CD4-positive, alpha-beta T cell treated with Interleukin-1 beta for 1 hour (primary cell): Measurements from ENCODE around the gene SLC16A13.
A peak's percentile ranks its signal among the peaks of the same experiment; 100 is the strongest.
"Not testable (repeated sequence)": the region's sequence is repeated elsewhere in the genome, so short reads cannot be mapped to it uniquely, and the experiment has no call there.

Experiments
- DNase-seq, 2 donors: peaks; one replicate each; pipeline ENCODE4 v3.0.0-alpha.2; 2020 to 2022

The SLC16A13 gene, protein sequence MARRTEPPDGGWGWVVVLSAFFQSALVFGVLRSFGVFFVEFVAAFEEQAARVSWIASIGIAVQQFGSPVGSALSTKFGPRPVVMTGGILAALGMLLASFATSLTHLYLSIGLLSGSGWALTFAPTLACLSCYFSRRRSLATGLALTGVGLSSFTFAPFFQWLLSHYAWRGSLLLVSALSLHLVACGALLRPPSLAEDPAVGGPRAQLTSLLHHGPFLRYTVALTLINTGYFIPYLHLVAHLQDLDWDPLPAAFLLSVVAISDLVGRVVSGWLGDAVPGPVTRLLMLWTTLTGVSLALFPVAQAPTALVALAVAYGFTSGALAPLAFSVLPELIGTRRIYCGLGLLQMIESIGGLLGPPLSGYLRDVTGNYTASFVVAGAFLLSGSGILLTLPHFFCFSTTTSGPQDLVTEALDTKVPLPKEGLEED

DNA sequence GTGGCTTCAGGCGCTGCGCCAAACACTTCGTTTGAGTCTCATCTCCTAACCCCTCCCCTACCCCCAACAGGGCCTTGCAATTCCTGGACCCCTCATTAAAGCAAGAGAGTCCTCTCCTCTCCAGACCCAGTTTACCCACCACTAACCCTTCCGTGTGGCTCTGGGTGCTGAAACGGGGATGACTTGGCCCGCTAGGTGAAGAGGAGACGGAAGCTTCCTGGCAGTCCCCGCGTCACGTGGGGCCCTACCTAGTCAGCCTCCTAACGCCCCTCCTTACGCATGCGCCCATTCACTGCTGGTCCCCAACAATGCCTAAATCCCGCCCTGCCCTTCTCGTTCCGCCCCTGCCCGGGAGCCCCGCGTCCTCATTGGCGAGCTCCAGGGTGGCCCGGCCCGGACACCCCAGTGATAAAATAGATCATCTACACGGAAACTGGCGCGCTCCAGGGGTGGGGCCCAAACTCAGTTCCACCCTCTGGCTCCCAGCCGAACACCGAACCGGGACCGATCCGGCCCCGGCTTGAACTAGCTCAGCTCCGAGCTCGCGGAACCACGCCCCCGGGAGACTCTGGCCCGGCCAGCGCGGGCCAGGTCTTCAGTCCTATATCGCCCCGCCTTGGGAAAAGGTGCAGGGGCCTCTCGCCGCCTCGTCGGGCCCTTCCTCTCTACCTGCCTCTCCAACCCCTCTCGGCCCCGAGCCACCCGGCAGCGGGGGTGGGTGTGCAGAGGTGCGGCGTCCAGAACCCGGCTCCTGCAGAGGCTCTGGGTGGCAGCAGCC, at the start of gene SLC16A13:
Gene SLC16A13 (plus strand): TSS at position 425 of the 778 bp plus-strand sequence. CDS start 368 bp downstream, outside the sequence.
- peak; percentile 99 for DNase-seq

DNA sequence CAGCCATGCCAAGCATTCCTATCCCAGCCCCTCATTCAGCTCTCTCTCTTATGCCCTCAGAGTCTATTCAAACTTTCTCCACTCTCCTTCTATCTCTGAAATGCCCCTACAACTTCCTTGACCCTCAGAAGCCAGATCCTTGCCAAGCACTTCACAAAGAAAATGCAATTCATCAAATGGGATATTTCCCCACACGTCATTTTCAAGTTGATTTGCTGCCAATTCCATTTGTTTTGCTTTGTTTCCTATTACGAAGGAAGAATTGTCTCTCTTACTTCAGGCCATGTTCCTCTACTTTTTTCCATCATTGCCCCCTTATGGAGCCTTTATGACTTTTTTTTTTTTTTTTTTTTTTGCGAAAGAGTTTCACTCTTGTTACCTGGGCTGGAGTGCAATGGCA, 49.1 kb upstream of the SLC16A13 start:
- no peak for DNase-seq

DNA sequence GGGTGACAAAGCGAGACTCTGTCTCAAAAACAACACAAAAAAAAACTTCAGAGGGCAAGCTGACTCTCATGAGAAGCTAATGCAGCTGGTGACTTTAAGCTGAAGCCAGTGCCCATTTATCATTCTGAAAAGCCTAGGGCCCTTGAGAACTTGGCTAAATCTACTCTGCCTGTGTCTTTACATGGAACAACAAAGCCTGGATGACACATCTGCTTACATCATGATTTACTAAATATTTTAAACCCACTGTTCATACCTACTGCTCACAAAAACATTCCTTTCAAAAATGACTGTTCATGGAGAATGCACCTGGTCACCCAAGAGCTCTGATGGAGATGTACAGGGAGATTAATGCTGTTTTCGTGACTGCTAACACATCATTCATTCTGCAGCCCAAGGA, 46.0 kb upstream of the SLC16A13 start:
- no peak for DNase-seq

DNA sequence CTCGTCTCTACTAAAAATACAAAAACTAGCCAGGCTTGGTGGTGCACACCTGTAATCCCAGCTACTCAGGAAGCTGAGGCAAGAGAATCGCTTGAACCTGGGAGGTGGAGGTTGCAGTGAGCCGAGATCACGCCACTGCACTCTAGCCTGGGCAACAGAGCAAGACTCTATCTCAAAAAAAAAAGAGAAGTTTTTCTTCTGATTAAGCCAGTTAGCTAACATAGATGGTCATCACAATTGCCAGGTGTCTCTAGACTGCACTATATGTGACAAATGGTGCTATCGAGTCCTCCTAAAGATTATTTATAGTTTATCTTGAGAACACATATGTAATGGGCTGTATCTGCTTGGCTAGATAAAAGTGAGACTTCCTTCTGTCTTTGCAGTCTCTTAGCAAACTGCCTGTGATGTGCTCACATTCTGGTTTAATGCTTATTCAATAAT, 42.2 kb upstream of the SLC16A13 start:
- not testable (repeated sequence) for DNase-seq

DNA sequence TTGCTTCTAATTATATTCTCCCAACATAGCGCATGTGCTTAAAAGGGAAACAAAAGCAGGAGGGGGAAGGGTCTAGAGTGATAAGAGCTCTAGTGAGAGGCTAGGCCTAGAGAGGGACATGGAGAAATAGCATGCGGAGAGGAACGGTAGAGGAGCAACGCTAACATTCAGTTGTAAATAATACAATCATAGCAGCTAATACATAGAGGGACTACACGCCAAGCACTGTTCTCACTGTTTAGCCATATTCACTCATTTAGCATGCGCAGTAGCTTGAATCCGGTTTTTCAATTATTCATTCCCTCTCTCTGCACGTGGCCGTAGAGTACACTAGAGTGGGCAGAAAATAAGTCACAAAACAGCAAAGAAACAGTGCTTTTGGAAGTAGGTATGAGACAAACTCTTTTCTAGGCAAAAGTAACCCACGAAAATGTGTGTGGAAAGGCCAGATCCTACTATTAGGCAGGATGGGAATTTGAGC, 41.7 kb upstream of the SLC16A13 start:
- no peak for DNase-seq

DNA sequence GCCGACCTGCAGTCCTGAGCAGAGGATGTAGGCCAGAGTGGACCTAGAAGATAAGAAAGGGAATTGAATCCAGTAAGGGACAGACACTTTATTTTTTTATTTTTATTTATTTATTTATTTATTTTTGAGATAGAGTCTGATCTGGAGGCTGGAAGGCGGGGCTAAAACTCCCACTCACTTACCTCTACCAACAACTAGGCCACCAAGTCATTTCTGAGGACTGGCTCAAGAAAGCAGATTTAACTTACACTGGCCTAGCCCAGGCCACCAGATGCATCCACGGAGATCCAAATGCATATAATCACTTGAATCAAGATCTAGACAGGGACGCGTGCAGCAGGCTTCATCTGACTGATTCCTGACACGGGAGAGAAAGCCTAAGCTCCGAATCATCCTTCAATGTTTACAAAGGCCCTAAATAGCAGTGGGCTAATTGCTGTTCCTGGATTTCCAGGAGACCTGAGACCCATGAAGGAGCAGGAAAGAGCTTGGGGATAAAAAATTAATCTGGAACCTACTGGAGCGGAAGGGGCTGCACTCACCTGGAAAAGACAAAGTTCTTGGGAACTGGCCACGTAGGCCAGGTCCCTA, 41.1 kb upstream of the SLC16A13 start:
- no peak for DNase-seq

DNA sequence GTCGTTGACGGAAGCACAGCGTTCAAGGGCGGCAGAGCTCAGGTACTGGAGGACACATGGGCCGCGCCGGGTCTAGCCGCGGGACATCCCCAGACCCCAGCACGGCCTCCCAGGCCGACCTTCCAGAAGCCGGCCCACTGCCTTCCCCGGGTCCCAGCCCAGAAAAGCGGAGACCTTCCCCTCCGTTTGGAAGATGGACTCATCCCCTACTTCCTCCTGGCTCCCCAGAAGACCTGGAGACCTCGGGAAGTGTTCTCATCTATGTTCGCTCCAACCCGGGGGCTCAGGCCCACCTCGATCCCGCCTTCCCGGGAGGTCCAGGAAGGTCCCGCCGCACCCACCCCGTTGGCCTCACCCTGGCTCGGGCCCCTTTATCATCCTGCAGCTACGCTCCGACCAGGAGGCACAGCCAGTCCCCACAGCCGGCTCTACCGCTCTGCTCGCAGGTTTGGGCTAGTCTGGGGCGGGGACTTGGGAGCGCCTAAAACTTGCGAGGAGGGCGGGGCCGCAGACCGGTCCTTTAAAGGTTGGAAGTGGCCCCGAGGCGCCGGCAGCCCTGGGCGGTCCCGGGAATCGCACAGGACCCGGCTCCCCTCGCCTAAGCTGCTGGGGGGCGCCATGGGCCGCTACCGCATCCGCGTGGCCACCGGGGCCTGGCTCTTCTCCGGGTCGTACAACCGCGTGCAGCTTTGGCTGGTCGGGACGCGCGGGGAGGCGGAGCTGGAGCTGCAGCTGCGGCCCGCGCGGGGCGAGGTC, 40.1 kb upstream of the SLC16A13 start, which contains the start of gene ALOX12:
Gene ALOX12 (plus strand): TSS at position 550 of the 756 bp plus-strand sequence. CDS start 69 bp downstream, at position 619.
- no peak for DNase-seq

DNA sequence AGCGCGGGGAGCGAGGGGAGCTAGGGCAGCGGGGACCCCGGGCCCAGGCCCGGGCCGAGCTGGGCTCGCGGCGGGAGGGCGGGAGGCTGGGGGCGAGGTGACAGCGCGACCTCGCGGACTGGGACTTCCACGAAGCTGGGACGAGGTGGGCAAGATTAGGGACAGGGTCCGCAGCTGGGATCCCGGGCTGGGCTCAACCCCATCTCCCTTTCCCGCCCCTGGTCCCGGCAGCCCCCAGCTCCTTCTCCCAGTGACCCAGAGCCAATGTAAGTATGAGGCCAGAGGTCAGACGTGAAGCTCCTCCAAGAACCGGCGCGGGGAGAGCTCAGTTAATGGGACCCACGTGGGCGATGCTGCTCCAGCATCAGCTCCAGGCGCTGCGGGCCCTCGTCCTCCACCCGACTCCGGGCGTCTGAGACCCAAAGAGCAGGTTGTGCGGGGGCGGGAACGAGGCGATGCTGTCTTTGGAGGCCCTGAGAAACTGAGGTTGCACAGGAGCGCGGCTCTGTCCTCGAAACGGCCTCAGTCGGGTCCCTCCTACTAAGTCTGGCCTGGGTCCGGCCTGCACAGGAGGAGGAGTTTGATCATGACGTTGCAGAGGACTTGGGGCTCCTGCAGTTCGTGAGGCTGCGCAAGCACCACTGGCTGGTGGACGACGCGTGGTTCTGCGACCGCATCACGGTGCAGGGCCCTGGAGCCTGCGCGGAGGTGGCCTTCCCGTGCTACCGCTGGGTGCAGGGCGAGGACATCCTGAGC, 39.4 kb upstream of the SLC16A13 start:
- DNase-seq: no peak

DNA sequence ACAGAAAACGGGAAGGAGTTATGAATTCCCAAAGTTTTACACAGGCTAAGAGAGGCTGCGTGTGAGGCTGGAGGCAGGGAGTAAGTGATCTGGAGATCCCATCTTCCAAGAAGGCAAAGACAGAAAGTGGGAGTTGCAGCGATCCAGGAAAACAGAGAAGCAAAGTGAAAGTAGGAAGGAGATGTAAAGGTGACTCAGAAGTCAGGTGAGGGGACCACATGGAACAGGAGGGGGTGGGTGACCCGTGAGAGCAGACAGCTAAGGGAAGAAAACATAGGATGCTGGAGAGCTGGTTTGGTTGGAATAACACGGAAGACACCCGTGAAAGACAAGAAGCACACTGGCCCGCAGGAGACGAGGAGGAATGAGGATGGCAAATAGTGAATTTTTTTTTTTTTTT, 38.6 kb upstream of the SLC16A13 start:
- no peak for DNase-seq

DNA sequence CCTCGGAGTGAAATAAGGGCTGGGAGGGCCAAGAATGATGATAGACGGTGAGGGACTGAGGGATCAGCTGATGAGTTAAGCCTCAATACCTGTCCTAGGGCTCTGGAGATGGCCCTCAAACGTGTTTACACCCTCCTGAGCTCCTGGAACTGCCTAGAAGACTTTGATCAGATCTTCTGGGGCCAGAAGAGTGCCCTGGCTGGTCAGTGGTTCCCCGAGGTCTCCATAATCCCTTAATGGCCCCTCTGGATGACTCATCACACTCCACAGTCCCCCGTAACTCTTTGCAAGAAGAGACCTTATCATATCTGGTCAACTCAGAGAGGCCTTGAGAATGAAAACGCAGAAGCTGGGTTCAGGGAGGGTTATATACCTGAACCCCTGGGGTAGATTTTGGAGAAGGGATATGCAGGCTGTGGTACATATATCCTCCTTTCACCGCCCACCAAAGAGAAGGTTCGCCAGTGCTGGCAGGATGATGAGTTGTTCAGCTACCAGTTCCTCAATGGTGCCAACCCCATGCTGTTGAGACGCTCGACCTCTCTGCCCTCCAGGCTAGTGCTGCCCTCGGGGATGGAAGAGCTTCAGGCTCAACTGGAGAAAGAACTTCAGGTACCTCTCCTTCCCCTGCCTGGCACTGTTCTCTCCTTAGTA, 36.8 kb upstream of the SLC16A13 start:
- DNase-seq: no peak

DNA sequence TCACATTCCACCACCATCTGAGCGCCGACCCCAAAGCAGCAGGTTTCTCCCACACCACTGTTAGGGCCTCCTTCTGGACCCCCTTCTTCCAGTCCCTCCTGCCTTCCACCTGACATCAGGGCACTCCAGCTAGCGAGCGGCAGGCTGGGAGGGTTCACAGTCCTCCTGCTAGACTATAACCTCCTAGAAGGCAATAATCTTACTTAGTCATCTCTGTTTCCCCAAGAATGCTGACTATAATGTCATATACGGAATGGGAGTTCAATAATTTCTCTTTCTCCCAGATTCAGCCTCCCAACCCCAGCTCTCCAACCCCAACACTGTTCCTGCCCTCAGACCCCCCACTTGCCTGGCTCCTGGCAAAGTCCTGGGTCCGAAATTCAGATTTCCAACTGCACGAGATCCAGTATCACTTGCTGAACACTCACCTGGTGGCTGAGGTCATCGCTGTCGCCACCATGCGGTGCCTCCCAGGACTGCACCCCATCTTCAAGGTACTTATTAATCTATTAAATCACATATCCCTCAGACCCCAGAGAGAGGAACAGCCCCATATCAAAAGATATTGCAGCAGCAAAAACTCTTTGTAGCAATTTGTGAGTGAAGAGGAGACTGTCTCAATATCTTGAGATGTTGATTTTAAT, 34.4 kb upstream of the SLC16A13 start:
- DNase-seq: peak; percentile 25 to 53

DNA sequence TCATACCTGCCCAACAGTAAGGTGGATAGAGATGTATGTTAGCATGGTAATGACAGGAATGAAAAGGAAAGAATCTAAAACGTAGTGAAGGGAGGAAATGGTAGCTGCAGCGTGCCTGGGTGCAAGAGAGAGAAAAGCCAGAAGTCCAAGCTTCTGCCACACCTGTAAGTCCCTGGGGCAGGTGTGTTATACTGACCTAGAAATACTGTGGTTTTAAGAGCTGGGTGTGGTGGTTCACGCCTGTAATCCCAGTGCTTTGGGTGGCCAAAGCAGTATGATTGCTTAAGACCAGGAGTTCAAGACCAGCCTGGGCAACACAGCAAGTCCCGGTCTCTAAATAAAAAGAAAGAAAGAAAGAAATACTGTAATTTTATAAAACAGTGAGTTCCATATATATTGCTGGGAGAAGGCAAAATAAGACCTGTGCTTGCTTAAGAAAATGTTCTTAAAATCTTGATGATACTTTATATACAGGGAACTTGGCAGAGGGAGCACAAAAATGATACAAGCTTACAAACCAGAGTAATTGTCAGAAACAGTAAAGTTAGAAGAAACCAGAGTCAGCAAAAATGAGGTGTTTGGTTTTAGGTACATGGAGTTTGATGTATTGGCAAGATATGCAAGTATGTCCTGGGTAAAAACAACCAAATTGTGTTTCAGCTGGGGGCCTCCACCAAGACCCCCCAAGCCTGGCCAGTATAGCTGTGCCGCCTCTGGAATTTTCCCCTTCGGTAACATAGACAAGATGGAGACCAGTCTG, 33.3 kb upstream of the SLC16A13 start:
- DNase-seq: no peak

DNA sequence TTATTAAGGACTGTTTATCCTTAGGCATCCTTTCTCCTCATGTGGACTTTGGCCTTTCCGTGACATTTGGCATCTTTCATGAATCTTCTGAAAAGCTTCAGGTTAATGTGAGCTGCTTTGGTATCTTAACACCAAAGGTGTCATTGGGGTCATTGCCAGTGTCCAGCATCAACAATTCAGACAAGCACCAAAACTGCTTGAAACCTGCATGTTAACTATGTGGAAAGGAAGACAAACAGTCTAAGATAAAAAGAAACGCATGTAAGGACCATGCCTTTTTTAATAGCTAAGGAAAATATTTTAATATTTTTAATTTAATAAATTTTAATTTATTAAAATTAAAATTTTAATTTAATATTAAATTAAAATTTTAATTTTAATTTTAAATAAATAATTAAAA, 32.1 kb upstream of the SLC16A13 start:
- DNase-seq: no peak

DNA sequence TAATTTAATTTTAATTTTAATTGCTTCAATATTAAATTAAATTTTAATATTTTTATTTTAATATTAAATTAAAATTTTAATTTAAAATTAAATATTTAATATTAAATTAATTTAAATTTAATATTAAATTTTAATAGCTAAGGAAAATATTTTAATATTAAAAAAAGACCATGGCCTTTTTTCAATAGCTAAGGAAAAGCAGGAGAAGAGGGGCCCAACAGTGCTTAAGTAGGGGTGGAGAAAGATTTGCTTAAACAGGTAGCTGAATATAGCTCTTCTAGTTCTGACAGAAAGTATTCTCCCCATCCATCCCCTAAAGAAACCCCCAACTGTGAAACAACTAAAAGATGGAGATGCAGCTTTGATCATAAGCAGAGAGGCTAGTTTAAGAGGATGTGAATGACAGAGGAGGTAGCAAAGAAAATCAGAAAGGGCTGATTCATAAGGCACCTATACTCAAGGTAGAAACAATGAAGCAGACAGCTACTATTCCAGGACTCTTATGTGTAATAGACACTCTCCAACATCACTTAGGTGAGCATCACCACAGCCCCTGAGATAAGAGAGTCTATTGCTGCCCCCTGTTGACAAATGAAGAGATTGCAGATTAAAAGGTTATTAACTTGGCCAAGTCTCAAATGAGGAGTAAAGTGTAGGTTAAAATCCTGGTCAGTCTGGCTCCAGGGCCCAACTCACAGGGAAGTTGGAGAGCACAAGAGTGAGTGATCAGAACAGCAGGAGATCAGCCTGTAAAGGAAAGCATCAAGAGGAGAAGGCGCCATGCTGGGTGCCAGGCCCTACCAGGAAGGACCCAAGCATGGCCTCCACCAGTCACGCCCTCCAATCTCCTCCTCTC, 31.2 kb upstream of the SLC16A13 start:
- DNase-seq: peak; percentile 30 to 86

DNA sequence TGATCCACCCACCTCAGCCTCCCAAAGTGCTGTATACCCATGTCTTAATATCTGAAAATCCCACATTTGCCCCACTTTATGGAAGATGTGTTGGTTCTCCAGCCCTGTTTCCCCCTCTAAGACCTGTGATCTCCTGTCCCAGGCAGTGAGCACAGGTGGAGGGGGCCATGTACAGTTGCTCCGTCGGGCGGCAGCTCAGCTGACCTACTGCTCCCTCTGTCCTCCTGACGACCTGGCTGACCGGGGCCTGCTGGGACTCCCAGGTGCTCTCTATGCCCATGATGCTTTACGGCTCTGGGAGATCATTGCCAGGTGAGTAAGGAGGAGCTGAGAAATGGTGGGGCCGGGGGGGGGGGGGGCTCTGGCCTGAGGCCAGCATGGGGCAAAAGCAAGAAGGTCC, 30.1 kb upstream of the SLC16A13 start:
- no peak for DNase-seq

DNA sequence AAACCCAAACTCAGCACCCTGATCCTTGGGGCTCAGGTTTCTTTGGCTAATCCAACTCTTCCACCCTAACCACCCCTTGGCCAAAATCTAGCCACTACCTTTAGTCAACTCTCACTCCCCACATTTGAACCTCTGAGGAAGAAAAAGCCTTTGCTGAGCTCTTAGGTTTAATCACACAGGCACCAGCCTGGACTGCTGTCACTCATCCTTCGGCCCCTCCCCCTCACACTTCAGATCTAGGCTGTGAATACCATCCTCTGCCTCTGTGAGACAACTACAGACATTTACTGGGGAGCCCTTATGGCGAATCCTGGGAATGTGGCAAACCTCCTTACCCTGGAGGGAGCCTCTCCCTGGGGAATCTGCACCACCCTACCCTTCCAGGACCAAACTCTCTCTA, 28.7 kb upstream of the SLC16A13 start:
- DNase-seq: no peak

DNA sequence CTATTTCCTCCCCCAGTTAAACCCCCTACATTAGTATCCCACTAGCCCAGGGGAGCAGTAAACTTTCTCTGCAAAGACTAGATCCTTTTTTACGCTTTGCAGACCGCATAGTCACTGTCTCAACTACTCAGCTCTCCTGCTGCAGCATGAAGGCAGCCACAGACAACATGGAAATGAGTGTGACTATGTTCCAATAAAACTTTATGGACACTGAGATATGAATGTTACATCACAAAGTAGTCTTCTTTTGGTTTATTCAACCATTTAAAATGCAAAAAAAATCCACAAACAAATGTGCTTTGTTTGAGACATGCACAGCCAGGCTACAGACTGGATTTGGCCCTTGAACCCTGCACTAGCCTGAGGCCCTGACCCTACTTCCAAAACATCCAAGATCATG, 25.3 kb upstream of the SLC16A13 start:
- no peak for DNase-seq

DNA sequence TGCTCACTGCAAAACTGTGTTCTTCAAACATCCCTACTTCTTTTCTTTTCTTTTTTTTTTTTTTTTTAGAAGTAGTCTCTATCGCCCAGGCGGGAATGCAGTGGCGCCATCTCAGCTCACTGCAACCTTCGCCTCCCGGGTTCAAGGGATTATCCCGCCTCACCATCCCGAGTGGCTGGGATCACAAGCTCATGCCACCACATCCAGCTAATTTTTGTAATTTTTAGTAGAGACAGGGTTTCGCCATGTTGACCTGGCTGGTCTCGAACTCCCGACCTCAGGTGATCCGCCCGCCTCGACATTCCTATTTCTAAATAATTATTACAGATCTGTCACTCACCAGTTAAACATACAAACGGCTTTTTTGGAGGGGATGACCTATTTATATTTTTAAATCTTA, 24.4 kb upstream of the SLC16A13 start:
- no peak for DNase-seq

DNA sequence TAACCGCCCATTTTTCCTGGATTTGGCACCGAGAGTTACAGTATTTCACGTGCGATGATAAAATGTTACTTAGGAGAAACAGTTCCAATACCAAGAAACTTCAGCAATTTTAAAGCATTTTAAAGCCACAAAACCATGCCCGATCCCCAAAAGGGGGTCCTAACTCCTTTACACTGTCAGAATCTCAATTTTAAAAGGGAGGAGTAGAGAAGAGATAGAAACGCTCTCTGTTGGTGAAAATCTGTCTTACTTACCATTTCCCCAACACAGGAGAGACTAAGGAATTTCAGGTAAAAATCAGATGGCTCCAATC, 23.9 kb upstream of the SLC16A13 start:
- DNase-seq: no peak
